HG03066 (cell line): ENCODE data around the gene CDCA7.
"Not testable (repeated sequence)": the region's sequence is repeated elsewhere in the genome, so short reads cannot be mapped to it uniquely, and the experiment has no call there.

Source experiments
- ATAC-seq: cut with Tn5 transposase; IDR thresholded peaks from one replicate; pipeline ENCODE4 v1.9.1; 2021; ENCODE audit warnings: low read depth; ENCODE audit not compliant: unreplicated experiment

Gene CDCA7

GRCh38 chr2:173357346-173357745, 2.7 kb downstream of the CDCA7 start:
- no peak for ATAC-seq

- ATAC-seq: no peak
These were observed 3.9 kb downstream of the CDCA7 start for GRCh38 chr2:173358616-173359015.

- ATAC-seq: no peak
These were observed 4.6 kb downstream of the CDCA7 start for GRCh38 chr2:173359231-173359630.

GRCh38 chr2:173370198-173370597, 15.5 kb downstream of the CDCA7 start:
- ATAC-seq: no peak

- ATAC-seq: no peak
These were observed 16.4 kb downstream of the CDCA7 start for GRCh38 chr2:173371023-173371422.

- ATAC-seq: no peak
These were observed 18.6 kb downstream of the CDCA7 start for GRCh38 chr2:173373290-173373689.

GRCh38 chr2:173374634-173375033, 20.0 kb downstream of the CDCA7 start:
- ATAC-seq: no peak

GRCh38 chr2:173385534-173385933, 30.9 kb downstream of the CDCA7 start:
- ATAC-seq: not testable (repeated sequence)

GRCh38 chr2:173386021-173386737, 31.5 kb downstream of the CDCA7 start:
- no peak for ATAC-seq

GRCh38 chr2:173386738-173387065, 32.0 kb downstream of the CDCA7 start:
- ATAC-seq: no peak

- ATAC-seq: no peak
These were observed 32.4 kb downstream of the CDCA7 start for GRCh38 chr2:173387079-173387478.

GRCh38 chr2:173387660-173388059, 33.0 kb downstream of the CDCA7 start:
- ATAC-seq: no peak

GRCh38 chr2:173388795-173389194, 34.1 kb downstream of the CDCA7 start:
- no peak for ATAC-seq

GRCh38 chr2:173390036-173390435, 35.4 kb downstream of the CDCA7 start:
- ATAC-seq: no peak

GRCh38 chr2:173392731-173393130, 38.1 kb downstream of the CDCA7 start:
- no peak for ATAC-seq

- no peak for ATAC-seq
These were observed 38.5 kb downstream of the CDCA7 start for GRCh38 chr2:173393186-173393585.

- no peak for ATAC-seq
These were observed 39.0 kb downstream of the CDCA7 start for GRCh38 chr2:173393636-173394035.

GRCh38 chr2:173394091-173394974, 39.7 kb downstream of the CDCA7 start:
- ATAC-seq: no peak

GRCh38 chr2:173395567-173396351, 41.1 kb downstream of the CDCA7 start:
- ATAC-seq: no peak

GRCh38 chr2:173397539-173397938, 42.9 kb downstream of the CDCA7 start:
- ATAC-seq: no peak

- no peak for ATAC-seq
These were observed 44.6 kb downstream of the CDCA7 start for GRCh38 chr2:173399229-173399628.
